Trophoblast cell (in vitro differentiated cells and primary cell): Measurements from ENCODE around the gene OSBPL3.
A peak's percentile ranks its signal among the peaks of the same experiment; 100 is the strongest.

Experiments
- DNase-seq, 2 donors: peaks; one replicate each; pipeline ENCODE4 v3.0.0-alpha.2; 2016
- H2AFZ ChIP-seq: 2 replicates; pipeline ENCODE4 v1.6.1; 2013; ENCODE audit warnings: low read length, moderate library complexity, mild to moderate bottlenecking; ENCODE audit not compliant: insufficient read depth, poor library complexity
- H2AK5ac ChIP-seq: 2 replicates; pipeline ENCODE4 v1.6.1; 2013; ENCODE audit warnings: mild to moderate bottlenecking, low read length
- H2BK120ac ChIP-seq: 2 replicates; pipeline ENCODE4 v1.6.1; 2013; ENCODE audit warnings: low read length, mild to moderate bottlenecking, moderate library complexity; ENCODE audit not compliant: insufficient read depth, poor library complexity
- H2BK12ac ChIP-seq: 2 replicates; pipeline ENCODE4 v1.6.1; 2013; ENCODE audit warnings: mild to moderate bottlenecking, low read length, moderate library complexity
- H2BK5ac ChIP-seq: 2 replicates; pipeline ENCODE4 v1.6.1; 2013; ENCODE audit warnings: low read length, low read depth, moderate library complexity, mild to moderate bottlenecking; ENCODE audit not compliant: poor library complexity
- H3K14ac ChIP-seq: 2 replicates; pipeline ENCODE4 v1.6.1; 2013; ENCODE audit warnings: mild to moderate bottlenecking, low read length
- H3K18ac ChIP-seq: 2 replicates; pipeline ENCODE4 v1.6.1; 2013; ENCODE audit warnings: mild to moderate bottlenecking, low read length
- H3K23ac ChIP-seq: 2 replicates; pipeline ENCODE4 v1.6.1; 2013; ENCODE audit warnings: low read length
- H3K27ac ChIP-seq: 2 replicates; pipeline ENCODE4 v1.5.1; 2013; ENCODE audit warnings: low read depth, mild to moderate bottlenecking, inconsistent platforms, low read length, moderate library complexity
- H3K27me3 ChIP-seq: 2 replicates; pipeline ENCODE4 v1.6.1; 2013; ENCODE audit warnings: inconsistent platforms, mild to moderate bottlenecking, low read length, moderate library complexity; ENCODE audit not compliant: insufficient read depth
- H3K36me3 ChIP-seq, 2 experiments: 1 replicate in 1 of 2; 2 replicates in 1 of 2; pipeline ENCODE4 v1.6.1; 2013; ENCODE audit warnings: low read length in 2 of 2, mild to moderate bottlenecking in 2 of 2, moderate library complexity in 1 of 2; ENCODE audit not compliant: insufficient read depth in 2 of 2, control insufficient read depth in 1 of 2
- H3K4ac ChIP-seq: 2 replicates; pipeline ENCODE4 v1.6.1; 2013; ENCODE audit warnings: low read depth, mild to moderate bottlenecking, low read length, moderate library complexity
- H3K4me1 ChIP-seq, 2 experiments: 1 replicate in 1 of 2; 2 replicates in 1 of 2; pipeline ENCODE4 v1.6.1; 2013; ENCODE audit warnings: low read length in 2 of 2, mild to moderate bottlenecking in 2 of 2, moderate library complexity in 1 of 2; ENCODE audit not compliant: insufficient read depth in 2 of 2, control insufficient read depth in 1 of 2
- H3K4me2 ChIP-seq: 2 replicates; pipeline ENCODE4 v1.6.1; 2013; ENCODE audit warnings: inconsistent platforms, mild to moderate bottlenecking, low read length, moderate library complexity
- H3K4me3 ChIP-seq: 2 replicates; pipeline ENCODE4 v1.5.1; 2013; ENCODE audit warnings: mild to moderate bottlenecking, low read depth, low read length, inconsistent platforms
- H3K79me1 ChIP-seq: one replicate; pipeline ENCODE4 v1.6.1; 2013; ENCODE audit warnings: low read length
- H3K79me2 ChIP-seq: 2 replicates; pipeline ENCODE4 v1.6.1; 2013; ENCODE audit warnings: low read length, mild to moderate bottlenecking; ENCODE audit not compliant: control insufficient read depth, insufficient read depth, poor library complexity
- H3K9ac ChIP-seq: 2 replicates; pipeline ENCODE4 v1.6.1; 2013; ENCODE audit warnings: mild to moderate bottlenecking, low read length
- H3K9me3 ChIP-seq: 2 replicates; pipeline ENCODE4 v1.6.1; 2013; ENCODE audit warnings: low read depth, mild to moderate bottlenecking, control low read depth, inconsistent platforms, low read length; ENCODE audit not compliant: insufficient read depth
- H4K12ac ChIP-seq: 2 replicates; pipeline ENCODE4 v1.6.1; 2013; ENCODE audit warnings: low read depth, mild to moderate bottlenecking, low read length, moderate library complexity
- H4K8ac ChIP-seq: 2 replicates; pipeline ENCODE4 v1.6.1; 2013; ENCODE audit warnings: low read depth, mild to moderate bottlenecking, low read length, moderate library complexity
- H4K91ac ChIP-seq: one replicate; pipeline ENCODE4 v1.6.1; 2013; ENCODE audit warnings: low read depth, mild to moderate bottlenecking, low read length, moderate library complexity
- WGBS: extraction: QIAGEN DNeasy Blood & Tissue Kit; methylation state at CpG from one replicate; pipeline ENCODE4 v1.1.7; 2013; ENCODE audit warnings: missing lambda C conversion rate; ENCODE audit not compliant: insufficient read length, insufficient coverage; ENCODE audit errors: extremely low coverage; 5-methylcytosine and 5-hydroxymethylcytosine counted together

OSBPL3 gene

DNA sequence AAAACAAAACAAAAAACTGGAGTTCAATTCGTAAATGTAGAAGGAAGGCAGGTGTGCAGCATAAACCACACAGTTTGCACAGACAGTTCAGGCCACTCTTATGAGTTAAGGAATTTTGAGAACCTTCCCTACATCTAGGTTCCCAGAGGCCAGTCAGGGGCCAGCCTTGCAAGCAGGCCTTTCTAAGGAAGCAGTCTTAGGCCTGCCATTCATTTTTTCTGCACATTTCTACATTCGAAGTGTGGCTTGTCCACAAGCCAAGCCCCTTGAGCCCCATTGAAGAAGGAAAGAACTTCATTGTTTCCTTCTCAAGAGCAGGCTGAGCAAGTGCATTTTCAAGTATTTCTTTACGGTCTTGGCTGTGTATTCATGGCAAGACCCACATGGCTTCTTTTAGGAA is 11.4 kb upstream of the OSBPL3 start:
- H3K18ac ChIP-seq: no peak overlapping the region
- no peak overlapping the region for H3K27ac ChIP-seq
- H2AFZ ChIP-seq: no peak overlapping the region
- H2BK120ac ChIP-seq: no peak overlapping the region
- H3K4me1 ChIP-seq: no peaks in the 10 kb centered on the region
- H3K9ac ChIP-seq: no peak overlapping the region
- no peaks in the 10 kb centered on the region for H3K36me3 ChIP-seq
- H3K4me3 ChIP-seq: no peak overlapping the region
- H3K79me2 ChIP-seq: no peaks in the 10 kb centered on the region
- no peak overlapping the region for H3K23ac ChIP-seq
- H3K9me3 ChIP-seq: no peaks in the 10 kb centered on the region
- H3K27me3 ChIP-seq: no peaks in the 10 kb centered on the region
- no peaks in the 10 kb centered on the region for H3K79me1 ChIP-seq
- no CpG with 5 or more reads among the region's 3 CpGs for WGBS
- H2BK5ac ChIP-seq: no peak overlapping the region
- H2BK12ac ChIP-seq: no peak overlapping the region
- H4K8ac ChIP-seq: no peak overlapping the region
- no peak overlapping the region for H3K4ac ChIP-seq
- H3K14ac ChIP-seq: no peak overlapping the region
- no peak overlapping the region for H4K91ac ChIP-seq
- no peak overlapping the region for H3K4me2 ChIP-seq
- no peak overlapping the region for H2AK5ac ChIP-seq
- no peak for DNase-seq
- H4K12ac ChIP-seq: no peak overlapping the region

DNA sequence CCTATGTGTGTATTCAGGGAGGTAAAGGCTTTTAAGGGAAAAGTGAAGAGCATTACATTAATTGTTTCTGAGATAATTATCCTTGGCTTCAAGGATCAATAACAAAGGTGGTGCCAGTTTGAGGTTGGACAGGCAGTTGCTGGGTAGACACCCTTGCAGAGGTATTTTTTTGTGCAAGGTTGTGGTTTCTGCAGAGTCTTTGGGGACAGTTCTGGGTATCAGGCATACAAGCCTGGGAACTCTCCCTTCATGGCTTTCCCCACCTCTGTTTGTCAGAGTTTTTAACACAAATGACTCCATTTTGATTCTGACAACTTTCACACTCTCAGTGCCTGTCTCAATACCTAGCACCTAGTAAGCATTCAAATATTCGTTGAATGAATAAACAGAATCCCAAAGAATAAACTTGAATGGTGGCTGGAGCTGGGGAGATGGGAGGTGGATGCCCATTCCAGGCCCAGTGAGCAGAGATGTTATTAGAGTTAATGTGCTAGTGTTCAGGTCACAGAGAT is 7.4 kb upstream of the OSBPL3 start:
- H2AFZ ChIP-seq: no peak overlapping the region
- no peak for DNase-seq
- H3K4ac ChIP-seq: no peak overlapping the region
- H3K23ac ChIP-seq: no peak overlapping the region
- no peak overlapping the region for H3K27ac ChIP-seq
- no peak overlapping the region for H3K18ac ChIP-seq
- H3K9ac ChIP-seq: no peak overlapping the region
- H3K4me1 ChIP-seq: no peaks in the 10 kb centered on the region
- no peak overlapping the region for H4K8ac ChIP-seq
- no peaks in the 10 kb centered on the region for H3K79me2 ChIP-seq
- H3K9me3 ChIP-seq: no peaks in the 10 kb centered on the region
- no peak overlapping the region for H2BK120ac ChIP-seq
- H2BK12ac ChIP-seq: no peak overlapping the region
- no peak overlapping the region for H4K12ac ChIP-seq
- H2BK5ac ChIP-seq: no peak overlapping the region
- no peak overlapping the region for H3K4me2 ChIP-seq
- no peak overlapping the region for H4K91ac ChIP-seq
- no peaks in the 10 kb centered on the region for H3K27me3 ChIP-seq
- no peak overlapping the region for H3K14ac ChIP-seq
- no peaks in the 10 kb centered on the region for H3K36me3 ChIP-seq
- no peak overlapping the region for H2AK5ac ChIP-seq
- H3K79me1 ChIP-seq: no peaks in the 10 kb centered on the region
- no peak overlapping the region for H3K4me3 ChIP-seq
- no CpG with 5 or more reads among the region's 1 CpG for WGBS

DNA sequence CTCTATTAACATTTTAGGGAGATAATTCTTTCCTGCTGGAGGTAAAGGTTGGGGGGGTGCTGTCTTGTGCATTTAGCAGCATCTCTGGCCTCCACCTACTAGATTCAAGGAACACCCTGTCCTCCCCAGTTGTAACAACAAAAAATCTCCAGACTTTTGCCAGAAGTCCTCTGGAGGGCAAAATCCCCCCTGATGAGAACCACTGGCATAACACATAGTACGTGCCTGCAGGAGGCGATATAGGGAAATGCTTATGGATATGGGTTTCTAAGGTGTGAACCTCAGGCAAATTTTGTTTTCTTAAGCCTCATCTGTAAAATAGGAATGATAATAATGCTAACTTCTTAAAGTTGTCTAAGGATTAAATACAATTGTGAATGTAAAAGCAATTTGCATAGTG is 2.9 kb upstream of the OSBPL3 start:
- Histone ChIP-seq H3K23ac (no peak overlapping the region), H3K14ac (no peak overlapping the region), H2BK12ac (no peak overlapping the region), H3K79me2 (peaks cover 4% of the 10 kb centered on the region), H3K27ac (no peak overlapping the region), H3K79me1 (peaks cover 11% of the 10 kb centered on the region), H2AFZ (no peak overlapping the region), H3K27me3 (peaks cover 6% of the 10 kb centered on the region), H2AK5ac (no peak overlapping the region), H3K4me3 (no peak overlapping the region), H3K18ac (no peak overlapping the region), H4K91ac (no peak overlapping the region), H4K12ac (no peak overlapping the region), H3K9me3 (no peaks in the 10 kb centered on the region), H3K4me2 (no peak overlapping the region), H2BK120ac (no peak overlapping the region), H3K4ac (no peak overlapping the region), H3K36me3 (no peaks in the 10 kb centered on the region), H2BK5ac (no peak overlapping the region), H3K9ac (no peak overlapping the region), H4K8ac (no peak overlapping the region), H3K4me1 (peaks cover 8 to 15% of the 10 kb centered on the region in 2 experiments)
- no CpG with 5 or more reads among the region's 2 CpGs for WGBS
- DNase-seq: no peak

DNA sequence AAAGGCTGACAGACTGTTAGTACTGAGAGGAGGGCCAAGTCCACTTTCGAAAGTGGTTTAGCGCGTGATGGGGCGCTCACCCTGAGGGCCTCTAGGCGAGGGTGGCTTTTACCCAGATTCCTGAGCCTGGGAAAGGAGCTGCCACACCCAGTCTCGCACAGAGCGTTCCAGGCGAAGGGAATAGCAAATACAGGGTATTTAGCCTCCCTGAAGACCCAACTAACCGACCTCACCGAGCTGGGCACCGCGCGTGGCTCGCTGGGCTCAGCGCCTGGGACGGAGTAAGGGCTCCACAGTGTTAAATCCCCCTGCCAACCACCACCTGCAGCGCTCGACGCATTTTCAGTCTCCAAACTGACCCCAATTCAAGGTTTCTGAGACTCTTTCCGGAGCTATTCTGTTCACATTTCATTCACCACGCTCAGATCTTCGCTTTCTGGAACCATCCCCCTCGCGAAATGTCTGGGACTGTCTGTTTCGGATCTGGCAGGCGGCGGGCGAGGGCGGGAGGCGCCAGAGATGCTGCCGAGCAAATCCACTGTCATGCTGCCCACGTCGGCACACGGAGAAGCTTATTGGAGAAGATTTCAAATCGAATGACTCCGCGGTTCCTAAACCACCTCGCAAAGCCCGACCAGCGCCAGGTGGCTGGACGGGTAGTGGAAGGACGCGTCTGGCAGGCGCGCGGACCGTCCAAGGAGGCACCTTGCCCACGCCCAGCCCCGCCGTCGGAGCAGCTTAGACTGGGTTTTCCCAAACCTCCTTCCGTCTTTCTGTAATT is 1.4 kb upstream of the OSBPL3 start:
- H4K12ac ChIP-seq: no peak overlapping the region
- WGBS: no CpG with 5 or more reads among the region's 52 CpGs
- H3K4me3 ChIP-seq: peak overlapping the region; percentile 55
- H3K27me3 ChIP-seq: peaks cover 6% of the 10 kb centered on the region
- DNase-seq: peak; percentile 31 to 46
- peaks cover 4% of the 10 kb centered on the region for H3K79me2 ChIP-seq
- H3K9ac ChIP-seq: no peak overlapping the region
- H3K27ac ChIP-seq: no peak overlapping the region
- no peak overlapping the region for H2BK12ac ChIP-seq
- no peak overlapping the region for H2AK5ac ChIP-seq
- no peak overlapping the region for H3K14ac ChIP-seq
- H3K23ac ChIP-seq: no peak overlapping the region
- no peak overlapping the region for H3K4ac ChIP-seq
- no peak overlapping the region for H2BK5ac ChIP-seq
- no peaks in the 10 kb centered on the region for H3K9me3 ChIP-seq
- H4K8ac ChIP-seq: peak overlapping the region; percentile 4
- no peak overlapping the region for H3K18ac ChIP-seq
- H2AFZ ChIP-seq: no peak overlapping the region
- H3K4me2 ChIP-seq: peak overlapping the region; percentile 90
- peaks cover 8 to 15% of the 10 kb centered on the region in 2 experiments for H3K4me1 ChIP-seq
- H4K91ac ChIP-seq: no peak overlapping the region
- no peaks in the 10 kb centered on the region for H3K36me3 ChIP-seq
- peaks cover 11% of the 10 kb centered on the region for H3K79me1 ChIP-seq
- H2BK120ac ChIP-seq: no peak overlapping the region
